Stimulated activated CD4-positive, alpha-beta T cell treated with anti-CD3 and anti-CD28 coated beads, Interleukin-12 subunit alpha, Interleukin-12 subunit beta, amount 100 ng/mL, for 4 hours (primary cell): ENCODE measurements around the gene HMGB2.
A peak's percentile ranks its signal among the peaks of the same experiment; 100 is the strongest.

Experiments used
- DNase-seq: peaks from one replicate; pipeline ENCODE4 v3.0.0-alpha.2; 2020

HMGB2 gene

GRCh38 chr4:173333658-173334084, 487 bp downstream of the HMGB2 start:
- peak; percentile 45 for DNase-seq

GRCh38 chr4:173332963-173333657, 1.0 kb downstream of the HMGB2 start:
- DNase-seq: peak; percentile 3

GRCh38 chr4:173332021-173332487, 2.1 kb downstream of the HMGB2 start:
- no peak for DNase-seq

GRCh38 chr4:173330590-173330989, 3.6 kb downstream of the HMGB2 start:
- no peak for DNase-seq

- no peak for DNase-seq
Observed at GRCh38 chr4:173328236-173328901, 5.8 kb downstream of the HMGB2 start.

GRCh38 chr4:173325007-173325736, 9.0 kb downstream of the HMGB2 start:
- DNase-seq: no peak

GRCh38 chr4:173319696-173320095, 14.5 kb downstream of the HMGB2 start:
- DNase-seq: no peak

GRCh38 chr4:173318648-173319211, 15.4 kb downstream of the HMGB2 start:
- no peak for DNase-seq

- DNase-seq: no peak
Observed at GRCh38 chr4:173318240-173318639, 15.9 kb downstream of the HMGB2 start.

GRCh38 chr4:173317004-173317403, 17.2 kb downstream of the HMGB2 start:
- no peak for DNase-seq

- no peak for DNase-seq
Observed at GRCh38 chr4:173316060-173316459, 18.1 kb downstream of the HMGB2 start.

GRCh38 chr4:173314715-173315114, 19.4 kb downstream of the HMGB2 start:
- DNase-seq: no peak

GRCh38 chr4:173311368-173311767, 22.8 kb downstream of the HMGB2 start:
- no peak for DNase-seq

GRCh38 chr4:173307778-173308177, 26.4 kb downstream of the HMGB2 start:
- no peak for DNase-seq

- no peak for DNase-seq
Observed at GRCh38 chr4:173301518-173302201, 32.5 kb downstream of the HMGB2 start.

GRCh38 chr4:173294444-173294843, 39.7 kb downstream of the HMGB2 start:
- DNase-seq: no peak

- no peak for DNase-seq
Observed at GRCh38 chr4:173293663-173294062, 40.5 kb downstream of the HMGB2 start.

- no peak for DNase-seq
Observed at GRCh38 chr4:173291899-173292298, 42.3 kb downstream of the HMGB2 start.

GRCh38 chr4:173289353-173289727, 44.8 kb downstream of the HMGB2 start:
- no peak for DNase-seq

GRCh38 chr4:173288698-173289352, 45.3 kb downstream of the HMGB2 start:
- no peak for DNase-seq

GRCh38 chr4:173288296-173288695, 45.9 kb downstream of the HMGB2 start:
- DNase-seq: peak; percentile 66

- no peak for DNase-seq
Observed at GRCh38 chr4:173287486-173287885, 46.7 kb downstream of the HMGB2 start.
